Inflammatory macrophage treated with lipopolysaccharide for 1 hour (primary cell): ENCODE results near the gene BMP4.

ENCODE experiments used
- DNase-seq, 2 donors: peaks; one replicate each; pipeline ENCODE4 v3.0.0-alpha.2; 2020 to 2022

The BMP4 gene

GRCh38 chr14:53943751-53944083, 12.9 kb downstream of the BMP4 start:
- no peak for DNase-seq

- DNase-seq: no peak
Observed at GRCh38 chr14:53942970-53943750, 13.5 kb downstream of the BMP4 start.

- DNase-seq: no peak
Observed at GRCh38 chr14:53938136-53938837, 18.3 kb downstream of the BMP4 start.

GRCh38 chr14:53934778-53935414, 21.7 kb downstream of the BMP4 start:
- no peak for DNase-seq

GRCh38 chr14:53932966-53933365, 23.7 kb downstream of the BMP4 start:
- no peak for DNase-seq

GRCh38 chr14:53929871-53930715, 26.5 kb downstream of the BMP4 start:
- DNase-seq: no peak

GRCh38 chr14:53927171-53927570, 29.5 kb downstream of the BMP4 start:
- no peak for DNase-seq

GRCh38 chr14:53925201-53925766, 31.3 kb downstream of the BMP4 start:
- DNase-seq: no peak

GRCh38 chr14:53924753-53925152, 31.9 kb downstream of the BMP4 start:
- DNase-seq: no peak

GRCh38 chr14:53921027-53921426, 35.6 kb downstream of the BMP4 start:
- DNase-seq: no peak

- no peak for DNase-seq
Observed at GRCh38 chr14:53916239-53916638, 40.4 kb downstream of the BMP4 start.

- DNase-seq: no peak
Observed at GRCh38 chr14:53915364-53916014, 41.1 kb downstream of the BMP4 start.

GRCh38 chr14:53912021-53912420, 44.6 kb downstream of the BMP4 start:
- DNase-seq: no peak

GRCh38 chr14:53908416-53908815, 48.2 kb downstream of the BMP4 start:
- DNase-seq: no peak

- DNase-seq: no peak
Observed at GRCh38 chr14:53902307-53902706, 54.3 kb downstream of the BMP4 start.

- no peak for DNase-seq
Observed at GRCh38 chr14:53900499-53900898, 56.1 kb downstream of the BMP4 start.
